GM18951 (cell line): ENCODE data around the gene PKD2.
"Not testable (repeated sequence)": the region's sequence is repeated elsewhere in the genome, so short reads cannot be mapped to it uniquely, and the experiment has no call there.

ENCODE experiments used
- POLR2A ChIP-seq: IDR thresholded peaks from 4 replicates; pipeline ENCODE4 v1.6.1; 2011; ENCODE audit warnings: mild to moderate bottlenecking; ENCODE audit not compliant: insufficient read length, insufficient read depth; ENCODE audit errors: extremely low read depth
- in situ Hi-C: fragments of 300-500 bp; cut with MboI; formaldehyde crosslinking; loops from one replicate; pipeline ENCODE4 v1.12.0; 2022; ENCODE audit warnings: low sequenced_read_pairs, mixed read lengths, inconsistent platforms; ENCODE audit not compliant: unreplicated experiment

PKD2 gene

DNA sequence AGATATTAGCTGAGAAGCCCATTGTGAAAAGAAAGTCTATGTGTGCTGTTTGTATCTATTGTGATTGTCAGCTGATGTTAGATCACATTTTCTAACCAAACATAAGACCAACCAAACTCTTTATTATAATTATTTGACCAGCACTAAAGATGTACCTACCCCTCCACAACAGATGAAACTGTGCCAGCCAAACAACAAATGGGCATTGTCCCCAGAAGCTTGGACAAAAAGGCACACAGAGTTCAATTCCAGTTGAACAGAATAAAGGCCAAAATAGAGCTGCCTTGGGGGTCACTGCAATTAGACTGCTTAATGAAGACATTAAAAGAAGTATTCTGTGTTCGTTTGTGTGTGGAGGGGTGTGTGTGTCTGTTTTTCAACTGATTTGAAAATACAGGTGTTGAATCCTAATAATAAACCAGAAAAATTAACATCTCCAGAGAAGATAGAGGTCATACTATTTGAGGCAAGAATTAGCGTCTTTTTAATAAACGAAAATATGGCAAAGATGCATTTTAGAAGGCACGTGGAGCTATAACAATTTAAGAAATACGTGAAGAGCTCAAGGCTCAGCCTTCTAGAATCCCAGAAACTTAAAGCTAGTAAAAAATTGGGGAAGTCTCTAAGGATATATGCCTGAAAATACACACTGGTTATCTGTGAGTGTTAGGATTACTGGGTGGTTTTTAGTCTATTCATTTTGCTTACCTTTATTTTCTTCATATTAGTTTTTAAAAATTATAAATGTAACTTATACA is 29.7 kb upstream of the PKD2 start:
- in situ Hi-C loops, result loop anchor here (10.0 kb wide), 1 partner anchor 123 kb away; no protein-coding TSS in a partner anchor
- no peak for TF ChIP-seq POLR2A

DNA sequence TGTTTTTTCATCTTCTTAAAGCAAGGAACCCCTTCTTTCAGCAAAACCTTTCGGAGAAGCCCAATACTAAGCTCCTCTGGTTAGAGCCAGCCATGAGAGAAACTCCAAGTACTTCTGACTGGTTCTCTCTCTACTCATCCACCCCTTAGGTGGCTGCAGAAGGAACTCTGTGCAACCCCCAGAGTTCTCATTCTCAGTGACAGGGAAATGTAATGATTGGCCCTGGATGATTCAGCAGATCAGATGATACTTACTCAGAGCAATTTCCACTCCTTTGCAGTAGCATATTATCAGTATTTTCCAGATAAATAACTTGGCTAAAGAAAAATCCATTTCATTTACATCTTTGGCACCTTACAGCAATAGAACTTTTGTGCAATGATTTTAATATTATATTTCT is 28.8 kb upstream of the PKD2 start:
- in situ Hi-C loops, result loop anchor here (10.0 kb wide), 1 partner anchor 124 kb away; no protein-coding TSS in a partner anchor
- TF ChIP-seq POLR2A, result no peak

- no peak for TF ChIP-seq POLR2A
Measured at GRCh38 chr4:87979810-87980209, 27.6 kb upstream of the PKD2 start.

DNA sequence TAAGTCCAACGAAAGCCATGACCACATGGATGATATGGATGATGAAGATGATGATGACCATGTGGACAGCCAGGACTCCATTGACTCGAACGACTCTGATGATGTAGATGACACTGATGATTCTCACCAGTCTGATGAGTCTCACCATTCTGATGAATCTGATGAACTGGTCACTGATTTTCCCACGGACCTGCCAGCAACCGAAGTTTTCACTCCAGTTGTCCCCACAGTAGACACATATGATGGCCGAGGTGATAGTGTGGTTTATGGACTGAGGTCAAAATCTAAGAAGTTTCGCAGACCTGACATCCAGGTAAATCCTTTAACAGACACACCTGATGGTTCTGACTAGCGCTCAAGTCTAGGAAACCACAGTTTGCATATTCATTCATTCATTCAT is 25.9 kb upstream of the PKD2 start:
- in situ Hi-C loops, result no loop called here
- TF ChIP-seq POLR2A, result no peak

More at GRCh38 chr4:87979810-87980209, 27.6 kb upstream of the PKD2 start:
- in situ Hi-C loops, result loop anchor here (10.0 kb wide), 1 partner anchor 125 kb away; no protein-coding TSS in a partner anchor

GRCh38 chr4:87982036-87982435 is 25.4 kb upstream of the PKD2 start:
- in situ Hi-C loops, result no loop called here
- TF ChIP-seq POLR2A, result no peak

DNA sequence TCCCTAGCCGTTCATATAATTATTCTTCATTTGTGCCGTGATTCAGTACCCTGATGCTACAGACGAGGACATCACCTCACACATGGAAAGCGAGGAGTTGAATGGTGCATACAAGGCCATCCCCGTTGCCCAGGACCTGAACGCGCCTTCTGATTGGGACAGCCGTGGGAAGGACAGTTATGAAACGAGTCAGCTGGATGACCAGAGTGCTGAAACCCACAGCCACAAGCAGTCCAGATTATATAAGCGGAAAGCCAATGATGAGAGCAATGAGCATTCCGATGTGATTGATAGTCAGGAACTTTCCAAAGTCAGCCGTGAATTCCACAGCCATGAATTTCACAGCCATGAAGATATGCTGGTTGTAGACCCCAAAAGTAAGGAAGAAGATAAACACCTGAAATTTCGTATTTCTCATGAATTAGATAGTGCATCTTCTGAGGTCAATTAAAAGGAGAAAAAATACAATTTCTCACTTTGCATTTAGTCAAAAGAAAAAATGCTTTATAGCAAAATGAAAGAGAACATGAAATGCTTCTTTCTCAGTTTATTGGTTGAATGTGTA is 24.9 kb upstream of the PKD2 start:
- no peak for TF ChIP-seq POLR2A
- in situ Hi-C loops, result no loop called here

DNA sequence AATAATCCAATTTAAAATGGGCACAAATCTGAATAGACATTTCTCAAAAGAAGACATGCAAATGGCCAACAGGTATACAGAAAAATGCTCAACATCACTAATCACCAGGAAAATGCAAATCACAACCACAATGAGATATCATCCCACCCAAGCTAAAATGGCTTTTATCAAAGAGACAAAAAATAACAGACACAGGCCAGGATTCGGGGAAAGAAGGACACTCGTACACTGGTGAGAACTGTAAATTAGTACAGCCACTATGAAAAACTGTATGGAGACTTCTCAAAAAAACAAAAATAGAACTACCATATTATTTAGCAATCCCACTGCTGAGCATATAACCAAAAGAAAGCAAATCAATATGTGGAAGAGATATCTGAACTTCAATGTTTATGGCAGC is 23.4 kb upstream of the PKD2 start:
- in situ Hi-C loops, result no loop called here

DNA sequence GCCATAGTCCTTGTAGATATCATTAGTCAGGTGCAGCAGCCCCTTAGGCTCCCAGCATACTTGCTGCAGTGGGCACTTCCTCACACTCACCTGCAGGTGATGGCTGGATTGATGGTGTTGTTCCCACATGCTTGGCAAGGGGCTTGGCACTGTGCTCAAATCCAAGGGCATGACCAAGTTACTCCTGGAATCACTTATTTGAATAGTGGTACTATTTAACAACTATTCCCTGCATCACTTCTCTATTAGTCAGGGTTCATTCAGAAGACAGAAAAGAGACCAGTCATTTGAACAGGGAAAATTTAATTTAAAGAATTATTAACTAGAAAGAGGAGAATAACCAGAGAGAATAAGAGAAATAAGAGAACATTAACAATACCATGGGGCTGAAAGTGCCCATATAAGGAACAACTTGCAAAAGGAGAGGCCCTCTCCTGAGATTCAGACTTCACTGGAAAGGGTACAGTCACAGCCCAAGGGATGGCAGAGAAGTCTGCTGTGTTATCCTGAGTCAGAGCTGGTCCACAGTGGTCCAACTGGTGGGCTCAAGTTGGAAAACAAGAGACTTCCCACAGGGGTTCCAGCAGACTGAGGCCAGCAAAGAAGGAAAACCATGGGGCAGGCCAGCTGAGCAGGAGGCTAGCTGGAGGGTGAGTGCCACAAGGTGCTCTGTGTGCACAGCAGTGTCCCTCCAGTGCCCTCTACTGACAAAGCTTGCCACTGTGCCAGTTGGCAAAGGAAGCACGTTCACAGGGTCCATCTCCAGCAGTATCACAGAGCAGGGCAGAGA is 22.1 kb upstream of the PKD2 start:
- no peak for TF ChIP-seq POLR2A
- in situ Hi-C loops, result no loop called here

More for the DNA sequence above, 23.4 kb upstream of the PKD2 start:
- no peak for TF ChIP-seq POLR2A

- TF ChIP-seq POLR2A, result no peak
- in situ Hi-C loops, result no loop called here
Measured at GRCh38 chr4:87985887-87986200, 21.6 kb upstream of the PKD2 start.

- in situ Hi-C loops, result no loop called here
- TF ChIP-seq POLR2A, result no peak
Measured at GRCh38 chr4:87986508-87986907, 20.9 kb upstream of the PKD2 start.

GRCh38 chr4:87989765-87990164 is 17.7 kb upstream of the PKD2 start:
- in situ Hi-C loops, result no loop called here
- TF ChIP-seq POLR2A, result no peak

DNA sequence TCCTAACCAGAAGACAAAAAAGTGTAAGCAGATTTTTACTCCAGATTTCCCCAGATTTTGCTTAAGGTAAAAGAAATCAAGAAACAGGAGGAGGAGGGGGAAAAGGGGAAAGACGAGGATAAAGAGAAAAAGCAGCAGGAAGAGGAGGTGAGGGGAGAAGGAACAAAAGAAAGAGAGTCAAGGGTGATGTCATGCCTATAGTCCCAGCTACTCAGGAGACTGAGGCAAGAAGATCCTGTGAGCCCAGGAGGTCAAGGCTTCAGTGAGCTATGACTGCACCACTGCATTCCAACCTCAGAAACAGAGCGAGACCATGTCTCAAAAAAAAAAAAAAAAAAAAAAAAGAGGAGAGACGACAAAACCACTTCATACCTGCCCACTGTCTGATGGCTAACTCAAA is 12.0 kb upstream of the PKD2 start:
- in situ Hi-C loops, result no loop called here
- TF ChIP-seq POLR2A, result no peak

DNA sequence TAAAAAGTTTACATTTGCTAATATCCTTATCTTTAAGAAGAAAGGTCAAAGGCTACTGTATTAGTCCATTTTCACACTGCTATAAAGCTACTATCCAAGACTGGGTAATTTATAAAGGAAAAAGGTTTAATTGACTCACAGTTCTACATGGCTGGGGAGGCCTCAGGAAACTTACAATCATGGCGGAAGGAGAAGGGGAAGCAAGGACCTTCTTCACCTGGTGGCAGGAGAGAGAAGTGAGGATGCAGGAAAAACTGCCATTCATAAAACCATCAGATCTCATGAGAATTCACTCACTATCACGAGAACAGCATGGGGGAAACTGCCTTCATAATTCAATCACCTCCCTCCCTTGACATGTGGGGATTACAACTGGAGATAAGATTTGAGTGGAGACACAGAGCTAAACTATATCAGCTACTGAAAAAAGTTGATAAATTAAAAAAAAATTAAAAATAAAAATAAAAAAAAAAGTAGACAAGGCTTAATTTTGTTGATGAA is 8.2 kb upstream of the PKD2 start:
- in situ Hi-C loops, result not testable (repeated sequence)

DNA sequence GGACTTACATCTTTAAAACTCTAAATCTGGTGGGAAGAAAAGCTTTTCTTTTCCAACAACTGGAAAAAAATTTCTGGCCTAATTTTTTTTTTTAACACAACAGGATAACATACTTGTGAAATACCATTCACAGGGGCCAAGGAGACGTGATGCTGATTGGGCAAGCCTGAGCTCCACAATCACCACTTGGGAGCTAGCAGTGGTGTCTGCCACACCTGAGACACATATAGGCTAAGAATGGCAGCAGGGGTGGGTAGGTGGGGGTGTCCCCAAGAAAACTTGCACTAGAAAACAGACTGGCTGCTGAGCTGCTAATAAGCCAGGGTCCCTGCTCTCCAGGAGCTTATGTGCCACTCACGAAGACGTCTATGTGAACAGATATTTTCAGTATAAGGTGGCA is 5.6 kb upstream of the PKD2 start:
- in situ Hi-C loops, result no loop called here
- no peak for TF ChIP-seq POLR2A

GRCh38 chr4:88002786-88003185 is 4.6 kb upstream of the PKD2 start:
- in situ Hi-C loops, result no loop called here
- no peak for TF ChIP-seq POLR2A
